Sigmoid colon (tissue), 4 donors: Measurements from ENCODE around the gene GLP2R.

ENCODE experiments used
- POLR2A ChIP-seq, 2 donors: fragments of 450-650 bp; IDR thresholded peaks; one replicate each; pipeline ENCODE4 v1.6.1; 2016; ENCODE audit warnings: antibody characterized with exemption in 2 of 2, mild to moderate bottlenecking in 2 of 2, moderate library complexity in 2 of 2
- POLR2AphosphoS5 ChIP-seq, 4 donors: sonication (generic); formaldehyde crosslinking; IDR thresholded peaks; one replicate each; pipeline ENCODE4 v1.6.1; 2017; ENCODE audit warnings: antibody characterized with exemption in 4 of 4
- TF ChIP-seq, protein P1 (sequence below), 4 experiments: fragments of 450-650 bp in 3 of 4; fragments of 200-600 bp in 1 of 4; IDR thresholded peaks; one replicate each; pipeline ENCODE4 v1.5.1; 2016 to 2019; ENCODE audit warnings: antibody characterized with exemption in 4 of 4, mild to moderate bottlenecking in 3 of 4, moderate library complexity in 2 of 4

DNA sequence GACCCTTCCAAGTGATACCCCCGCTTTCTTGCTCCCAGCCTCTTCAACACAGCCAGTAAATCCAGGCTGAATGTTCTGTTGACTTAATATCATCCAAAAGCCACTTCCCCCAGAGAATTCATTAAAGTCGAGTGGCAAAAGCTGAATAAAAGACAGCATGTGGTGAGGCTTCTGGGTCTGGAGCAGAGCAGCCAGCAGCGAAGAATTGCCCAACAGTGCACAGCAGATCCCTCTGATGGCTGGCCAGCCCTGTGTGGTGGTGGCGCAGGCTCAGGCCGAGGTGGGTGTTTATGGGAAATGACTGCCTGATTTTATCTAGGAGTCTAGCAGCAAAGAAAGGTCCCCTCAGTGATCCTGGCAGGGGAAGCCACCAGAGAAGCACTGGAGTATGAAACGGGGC, 109.7 kb downstream of the GLP2R start:
- TF ChIP-seq, protein P1, sequence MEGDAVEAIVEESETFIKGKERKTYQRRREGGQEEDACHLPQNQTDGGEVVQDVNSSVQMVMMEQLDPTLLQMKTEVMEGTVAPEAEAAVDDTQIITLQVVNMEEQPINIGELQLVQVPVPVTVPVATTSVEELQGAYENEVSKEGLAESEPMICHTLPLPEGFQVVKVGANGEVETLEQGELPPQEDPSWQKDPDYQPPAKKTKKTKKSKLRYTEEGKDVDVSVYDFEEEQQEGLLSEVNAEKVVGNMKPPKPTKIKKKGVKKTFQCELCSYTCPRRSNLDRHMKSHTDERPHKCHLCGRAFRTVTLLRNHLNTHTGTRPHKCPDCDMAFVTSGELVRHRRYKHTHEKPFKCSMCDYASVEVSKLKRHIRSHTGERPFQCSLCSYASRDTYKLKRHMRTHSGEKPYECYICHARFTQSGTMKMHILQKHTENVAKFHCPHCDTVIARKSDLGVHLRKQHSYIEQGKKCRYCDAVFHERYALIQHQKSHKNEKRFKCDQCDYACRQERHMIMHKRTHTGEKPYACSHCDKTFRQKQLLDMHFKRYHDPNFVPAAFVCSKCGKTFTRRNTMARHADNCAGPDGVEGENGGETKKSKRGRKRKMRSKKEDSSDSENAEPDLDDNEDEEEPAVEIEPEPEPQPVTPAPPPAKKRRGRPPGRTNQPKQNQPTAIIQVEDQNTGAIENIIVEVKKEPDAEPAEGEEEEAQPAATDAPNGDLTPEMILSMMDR (IDR thresholded peaks at IDR 0.05) = no peak
- TF ChIP-seq POLR2A (IDR thresholded peaks at IDR 0.05) (no peak), POLR2AphosphoS5 (IDR thresholded peaks at IDR 0.05) (no peak)
